HG03139 (cell line): ENCODE data around the gene REX1BD.
"Not testable (repeated sequence)": the region's sequence is repeated elsewhere in the genome, so short reads cannot be mapped to it uniquely, and the experiment has no call there.

Source experiments
- ATAC-seq: cut with Tn5 transposase; IDR thresholded peaks from one replicate; pipeline ENCODE4 v1.9.1; 2021; ENCODE audit not compliant: unreplicated experiment

Gene REX1BD

GRCh38 chr19:18576383-18576782 is 12.2 kb upstream of the REX1BD start:
- ATAC-seq: no peak

DNA sequence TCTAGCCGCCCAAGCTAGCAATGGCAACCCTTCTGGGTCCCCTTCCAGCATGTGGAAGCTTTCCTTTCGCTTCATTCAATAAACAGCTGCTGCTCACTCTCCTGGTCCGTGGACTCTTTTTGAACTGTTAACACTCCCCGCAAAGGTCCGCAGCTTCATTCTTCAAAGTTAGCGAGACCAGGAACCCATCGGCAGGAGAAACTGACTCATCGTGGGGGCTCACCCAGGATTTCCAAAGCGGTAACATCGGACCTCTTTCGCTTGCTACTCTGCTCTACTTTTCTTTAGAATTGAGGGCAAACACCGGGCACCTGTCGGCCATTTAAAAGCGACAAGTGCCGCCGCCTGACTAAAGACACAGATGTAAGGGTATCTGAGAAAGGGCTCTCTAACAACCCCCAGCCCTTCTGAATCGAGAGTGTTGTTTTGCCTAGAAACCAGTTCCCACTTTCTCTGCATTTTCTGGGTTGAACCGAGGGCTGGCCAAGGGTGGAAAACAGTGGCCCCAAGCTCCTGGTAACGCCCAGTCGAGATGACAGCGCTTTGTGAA is 11.2 kb upstream of the REX1BD start:
- no peak for ATAC-seq

DNA sequence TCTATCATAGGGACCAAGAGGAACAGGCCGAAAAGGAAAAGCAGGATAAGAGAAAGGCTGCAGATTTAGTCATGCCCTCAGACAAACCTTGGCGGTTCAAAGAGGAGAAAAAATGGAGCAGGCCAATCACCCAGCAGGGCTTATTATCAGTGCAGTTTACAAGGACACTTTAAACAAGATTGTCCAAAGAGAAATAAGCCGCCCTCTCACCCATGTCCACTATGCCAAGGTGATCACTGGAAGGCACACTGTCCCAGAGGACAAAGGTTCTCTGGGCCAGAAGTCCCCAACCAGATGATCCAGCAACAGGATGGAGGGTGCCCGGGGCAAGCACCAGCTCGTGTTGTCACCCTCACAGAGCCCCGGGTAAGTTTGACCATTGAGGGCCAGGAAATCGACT is 8.3 kb upstream of the REX1BD start:
- no peak for ATAC-seq

GRCh38 chr19:18586306-18586705 is 2.3 kb upstream of the REX1BD start:
- ATAC-seq: no peak

GRCh38 chr19:18587561-18587960 is 1.0 kb upstream of the REX1BD start:
- no peak for ATAC-seq

- no peak for ATAC-seq
Observed at GRCh38 chr19:18587962-18588610, 512 bp upstream of the REX1BD start.

DNA sequence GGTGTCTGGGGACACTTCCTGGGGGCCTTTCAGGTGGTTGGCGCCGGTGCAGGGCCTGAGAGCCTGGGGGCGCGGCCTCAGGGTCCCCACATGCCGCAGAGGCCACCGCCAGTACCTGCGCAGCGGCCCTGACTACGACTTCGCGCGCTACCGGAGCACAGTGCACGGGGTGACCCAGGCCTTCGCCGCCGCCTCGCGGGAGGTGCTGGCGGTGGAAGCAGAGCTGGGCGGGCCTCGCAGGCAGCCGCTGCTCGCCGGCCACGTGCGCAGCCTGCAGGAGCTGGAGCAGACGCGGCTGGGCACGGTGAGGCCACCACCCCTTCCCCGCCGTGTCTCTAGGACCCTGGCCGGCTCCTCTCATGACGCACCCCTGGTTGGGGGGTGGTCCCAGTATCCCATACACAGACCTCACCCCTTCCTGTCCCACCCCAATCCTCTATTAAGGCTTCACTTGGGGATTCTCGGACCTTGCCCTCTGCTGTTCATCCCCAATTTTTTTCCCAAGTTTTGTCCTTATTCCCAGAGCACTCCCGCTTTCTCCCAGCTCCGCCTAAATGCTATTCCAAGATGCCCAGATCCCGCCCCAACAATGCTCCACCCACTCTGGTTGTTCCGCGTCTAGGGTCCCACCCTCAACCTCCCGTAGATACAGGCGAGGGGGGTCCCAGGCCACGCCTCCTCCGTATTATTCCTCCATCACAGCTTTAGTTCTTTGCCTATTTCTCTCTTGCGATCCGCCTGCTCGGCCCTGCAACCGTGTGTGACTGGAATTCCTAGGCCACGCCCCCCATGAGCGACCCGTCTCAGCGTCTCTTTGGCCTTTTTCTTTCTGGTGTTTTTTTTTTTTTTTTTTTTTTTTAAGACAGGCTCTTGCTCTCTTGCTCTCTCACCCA is 1.0 kb downstream of the REX1BD start:
- peak; percentile 30 for ATAC-seq

DNA sequence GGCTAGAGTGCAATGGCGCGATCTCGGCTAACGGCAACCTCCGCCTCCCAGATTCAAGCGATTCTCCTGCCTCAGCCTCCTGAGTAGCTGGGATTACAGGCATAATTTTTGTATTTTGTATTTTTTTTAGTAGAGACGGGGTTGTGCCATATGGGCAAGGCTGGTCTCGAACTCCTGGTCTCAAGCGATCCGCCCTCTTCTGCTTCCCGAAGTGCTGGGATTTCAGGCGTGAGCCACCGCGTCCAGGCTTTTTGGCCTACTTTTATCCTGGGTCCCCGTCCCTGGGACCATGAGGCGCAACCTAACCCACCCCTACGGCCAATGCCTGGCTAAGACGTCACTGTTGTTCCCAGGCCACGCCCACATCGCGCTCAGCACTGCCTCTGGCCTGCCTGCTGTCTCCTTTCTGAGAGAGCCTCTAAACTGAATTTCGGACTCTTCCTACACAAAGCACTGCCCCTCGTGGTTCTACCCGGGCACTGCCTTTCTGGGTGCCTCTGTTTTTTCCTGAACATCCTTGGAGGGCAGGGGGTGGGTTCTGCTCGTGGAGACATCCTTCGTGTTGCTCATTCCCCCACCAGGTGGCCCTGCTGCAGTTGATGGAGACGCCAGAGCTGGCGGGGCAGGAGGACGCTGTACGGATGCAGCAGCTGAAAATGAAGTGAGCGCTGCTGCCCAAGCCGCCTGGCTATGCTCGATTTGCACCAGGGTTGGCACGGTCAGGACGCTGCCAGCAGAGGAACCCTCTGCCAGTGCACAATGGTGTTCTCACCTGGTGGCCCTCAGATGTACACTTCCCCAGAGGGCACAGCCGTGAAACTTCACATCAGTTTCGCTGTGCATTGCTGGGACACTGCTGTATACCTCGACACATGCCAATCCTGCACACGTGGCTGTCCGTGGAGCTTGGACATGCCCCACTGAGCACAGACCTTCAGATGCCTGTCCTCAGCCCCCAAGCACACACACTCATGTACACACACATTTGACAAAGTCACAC is 2.0 kb downstream of the REX1BD start:
- no peak for ATAC-seq

GRCh38 chr19:18591735-18592385 is 3.3 kb downstream of the REX1BD start:
- no peak for ATAC-seq

DNA sequence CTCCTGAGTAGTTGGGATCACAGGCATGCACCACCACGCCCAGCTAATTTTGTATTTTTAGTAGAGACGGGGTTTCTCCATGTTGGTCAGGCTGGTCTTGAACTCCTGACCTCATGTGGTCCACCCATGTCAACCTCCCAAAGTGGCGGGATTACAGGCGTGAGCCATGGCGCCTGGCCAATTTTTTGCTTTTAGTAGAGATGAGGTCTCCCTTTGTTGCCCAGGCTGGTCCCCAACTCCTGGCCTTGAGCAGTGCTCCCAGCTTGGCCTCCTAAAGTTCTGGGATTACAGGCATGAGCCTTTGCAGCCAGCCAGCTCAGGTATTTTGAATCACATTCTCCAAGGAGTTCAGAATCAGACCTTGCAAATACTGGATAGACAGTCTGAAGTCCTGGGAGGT is 4.1 kb downstream of the REX1BD start:
- ATAC-seq: not testable (repeated sequence)

DNA sequence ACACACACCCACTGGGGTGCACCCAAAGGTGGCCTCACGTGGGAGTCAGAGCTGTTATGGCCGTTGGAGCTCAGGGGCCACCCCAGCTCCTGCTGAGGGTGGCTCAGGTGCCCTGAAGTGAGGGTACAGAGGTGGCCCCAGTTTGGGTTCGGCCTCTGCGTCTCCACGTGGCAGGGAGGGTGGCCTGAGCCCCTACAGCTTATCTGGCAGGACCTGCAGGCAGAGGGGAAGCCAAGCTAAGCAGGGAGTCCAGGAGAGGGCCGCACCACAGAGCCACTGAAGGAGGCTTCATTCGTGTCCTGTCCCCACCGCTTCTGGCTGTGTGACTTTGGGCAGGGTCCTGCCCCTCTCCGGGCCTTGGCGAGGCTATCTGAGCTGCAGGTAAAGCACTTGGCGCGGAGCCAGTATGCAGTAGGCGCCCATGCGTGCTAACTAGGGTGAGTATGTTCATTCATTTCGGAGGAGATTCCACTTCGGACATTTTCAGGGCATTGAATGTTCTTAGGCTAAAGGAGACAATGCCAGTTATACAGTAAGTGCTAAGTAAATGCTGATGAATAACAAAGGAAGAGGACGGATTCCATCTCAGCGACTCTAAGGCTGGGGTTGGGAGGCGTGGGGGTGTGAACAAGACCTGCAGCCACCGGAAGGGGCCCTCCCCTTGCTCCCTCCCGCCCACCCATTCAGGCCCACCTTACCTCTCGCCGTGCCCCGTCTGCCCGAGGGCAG is 4.9 kb downstream of the REX1BD start:
- no peak for ATAC-seq

- ATAC-seq: peak; percentile 46
Observed at GRCh38 chr19:18594096-18594823, 5.7 kb downstream of the REX1BD start.

GRCh38 chr19:18594824-18595373 is 6.3 kb downstream of the REX1BD start:
- no peak for ATAC-seq

DNA sequence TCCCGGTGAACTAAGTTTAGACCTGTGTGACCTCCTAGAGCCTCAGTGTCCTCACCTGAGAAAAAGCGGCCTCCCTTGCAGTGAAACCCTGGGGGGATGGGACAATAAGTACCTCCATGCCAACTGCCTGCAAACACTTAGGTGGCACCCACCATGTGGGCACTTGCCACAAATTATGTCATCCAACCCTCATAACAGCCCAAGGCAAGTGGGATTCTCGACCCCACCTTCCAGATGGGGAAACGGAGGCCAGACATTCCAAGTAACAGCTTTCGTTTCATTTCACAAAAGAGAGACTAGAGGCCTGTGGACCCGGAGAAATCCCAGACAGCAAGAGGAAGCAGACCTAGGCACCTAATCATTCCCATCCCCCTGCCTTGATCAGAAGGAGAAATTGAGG is 6.9 kb downstream of the REX1BD start:
- ATAC-seq: no peak

DNA sequence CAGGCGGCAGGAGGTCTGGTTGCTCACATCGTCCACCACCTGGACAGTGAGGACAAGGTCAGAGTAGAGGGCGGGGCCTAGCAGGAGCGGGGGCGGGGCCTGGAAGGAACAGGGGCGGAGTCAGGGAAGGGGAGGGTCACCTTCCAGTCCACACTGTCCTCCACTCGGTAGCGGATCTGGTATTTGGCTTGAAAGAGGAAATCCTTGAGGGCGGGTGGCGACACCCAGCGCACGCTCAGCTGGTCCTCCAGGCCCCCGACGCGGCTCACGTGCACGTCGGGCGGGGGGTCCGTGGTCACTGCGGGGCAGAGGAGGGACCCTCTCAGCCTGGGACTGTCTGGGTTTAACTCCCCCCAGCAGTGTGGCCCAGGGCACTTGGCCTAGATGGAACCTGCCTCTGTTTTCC is 8.2 kb downstream of the REX1BD start:
- no peak for ATAC-seq

DNA sequence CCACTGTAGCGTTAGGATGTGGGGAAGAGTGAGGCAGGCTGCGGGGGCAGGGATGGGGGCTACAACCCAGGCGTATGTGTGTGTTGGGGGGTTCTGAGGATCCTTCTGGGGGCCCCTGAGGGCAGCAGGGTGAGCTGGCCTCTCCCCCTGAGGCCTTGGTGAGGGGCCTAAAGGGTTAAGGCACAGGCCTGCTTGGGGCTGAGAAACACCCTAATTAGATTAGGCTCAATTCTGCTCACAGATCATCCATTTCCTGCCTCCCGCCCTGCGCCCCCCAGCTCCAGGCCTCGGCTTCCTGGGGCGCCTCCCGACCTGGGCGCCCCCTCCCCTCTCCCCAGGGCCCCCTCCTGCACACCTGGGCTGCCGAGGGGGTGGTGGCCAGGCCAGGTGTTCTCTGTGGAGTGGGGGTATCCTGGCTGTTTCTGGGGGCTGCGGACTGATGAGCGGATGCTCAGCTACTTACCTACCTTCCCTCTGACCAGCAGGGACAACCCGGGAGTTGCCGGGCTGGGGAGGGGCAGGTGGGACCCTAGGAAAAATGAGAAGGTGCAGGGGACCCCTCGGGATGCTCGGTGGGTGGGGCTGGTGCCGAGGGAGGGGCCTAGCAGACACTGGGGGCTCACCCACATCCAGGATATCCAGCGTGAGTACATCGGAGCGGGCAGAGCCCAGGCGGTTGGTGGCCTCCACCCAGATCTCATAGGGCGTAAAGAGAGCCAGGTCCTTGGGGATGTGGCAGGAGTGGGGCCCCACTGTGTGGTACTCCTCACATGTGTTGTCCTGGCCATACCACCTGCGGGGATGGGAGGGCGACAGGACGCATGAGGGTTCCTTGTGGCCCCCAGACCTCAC is 9.4 kb downstream of the REX1BD start:
- no peak for ATAC-seq

- no peak for ATAC-seq
Observed at GRCh38 chr19:18599485-18599884, 10.9 kb downstream of the REX1BD start.
